ENCODE results near the gene GPM6B. TPM values are rescaled to one million over a fixed set of nuclear protein-coding genes. Genes with fewer than 3 reads are reported as not detected.

GPM6B gene
- total and polyA plus RNA-seq, 2 of the 4 experiments (the other 2 are of a cell fraction), result 4.2 to 5.9 TPM

DNA sequence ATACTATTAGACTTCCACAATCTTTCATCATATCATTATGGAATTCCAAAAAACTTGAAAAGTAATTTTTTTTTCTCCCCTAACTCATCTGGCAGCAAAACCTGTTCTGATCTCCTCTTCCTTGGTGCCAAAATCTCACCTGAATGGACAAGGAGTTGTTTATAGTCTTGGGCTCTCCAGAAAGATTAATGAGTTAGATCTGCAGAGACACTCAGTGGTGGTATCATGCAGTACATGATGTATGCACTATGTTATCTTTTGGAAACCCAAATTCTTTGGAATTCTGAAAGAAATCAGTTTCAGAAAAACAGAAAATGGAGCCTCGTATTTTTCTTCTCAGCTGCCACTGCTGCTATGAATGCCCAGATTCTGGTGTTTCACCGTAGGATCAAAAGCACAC lies 11.7 kb downstream of the GPM6B start:
- ATAC-seq (ENCODE audit: low read depth), result no peak
- Histone ChIP-seq H3K9ac (ENCODE audit: low read depth, low read length) (no peak overlapping the region), H4K91ac (ENCODE audit: insufficient read depth, low read depth, low read length) (no peak overlapping the region), H3K9me1 (ENCODE audit: insufficient read depth, low read length) (no peaks in the 10 kb centered on the region), H3K36me3 (ENCODE audit: control insufficient read depth, insufficient read depth, low read length) (no peaks in the 10 kb centered on the region), H3K56ac (ENCODE audit: extremely low read depth, insufficient read depth, low read length) (no peak overlapping the region), H2BK120ac (ENCODE audit: low read depth, low read length) (no peak overlapping the region), H3K27me3 (ENCODE audit: control insufficient read depth, insufficient read depth, low read length) (peaks cover 21% of the 10 kb centered on the region), H2BK20ac (ENCODE audit: low read depth, low read length) (no peak overlapping the region), H2BK5ac (ENCODE audit: low read depth, low read length, poor library complexity, severe bottlenecking) (no peak overlapping the region), H3K14ac (replicated peaks; ENCODE audit: low read depth, low read length) (no peak overlapping the region), H2AK9ac (replicated peaks; ENCODE audit: low read depth, low read length, poor library complexity) (no peak overlapping the region), H3K4me3 (ENCODE audit: insufficient read depth, low read depth, low read length) (no peak overlapping the region), H2BK15ac (ENCODE audit: low read depth, low read length) (no peak overlapping the region), H4K8ac (ENCODE audit: low read depth in 2 of 2, low read length in 2 of 2) (no peak overlapping the region), H3K79me1 (ENCODE audit: low read depth in 1 of 2, low read length in 2 of 2) (no peaks in the 10 kb centered on the region), H3K4me1 (ENCODE audit: control insufficient read depth, insufficient read depth, low read length) (no peaks in the 10 kb centered on the region), H3K4ac (ENCODE audit: low read depth, low read length) (no peak overlapping the region), H2AK5ac (ENCODE audit: low read depth, low read length) (no peak overlapping the region), H3K27ac (ENCODE audit: insufficient read depth, low read length) (no peak overlapping the region), H4K5ac (ENCODE audit: low read depth, low read length) (no peak overlapping the region), H2AFZ (replicated peaks; ENCODE audit: low read length, poor library complexity) (no peak overlapping the region), H3K4me2 (ENCODE audit: low read depth, low read length) (no peak overlapping the region), H3K23ac (ENCODE audit: low read depth, low read length) (no peak overlapping the region), H3K18ac (ENCODE audit: low read depth, low read length) (no peak overlapping the region), H3K9me3 (ENCODE audit: control insufficient read depth, insufficient read depth, low read length) (no peaks in the 10 kb centered on the region; the same call in 1 of the 2 replicates), H4K20me1 (ENCODE audit: insufficient read depth, low read length) (no peaks in the 10 kb centered on the region)
- WGBS, 2 experiments (ENCODE audit: extremely low coverage in 2 of 2, insufficient read length in 1 of 2), result 40% methylated on average over 1 of the region's 2 CpGs; no CpG with 5 or more reads in 1 of the 2 experiments
- BruUV-seq (replicated peaks), result no TSS peak
- in situ Hi-C loops (cut with MboI; ENCODE audit: low sequenced_read_pairs) (no loop called here), dilution Hi-C loops (cut with HindIII; ENCODE audit: low sequenced_read_pairs, unreplicated experiment) (no loop called here), intact Hi-C loops (cut with micrococcal nuclease) (no loop called here)
- POLR2A ChIA-PET (ENCODE audit: unreplicated experiment), result no interaction called here
- no peak for TF ChIP-seq NFE2L2 (IDR thresholded peaks at IDR 0.05; ENCODE audit: low read depth, low read length)
- no peak for TF ChIP-seq MAFK (IDR thresholded peaks at IDR 0.05; ENCODE audit: low read depth, low read length)
- no peak for TF ChIP-seq FOS (IDR thresholded peaks at IDR 0.05; ENCODE audit: low read depth, low read length)
- no peak for TF ChIP-seq MXI1 (IDR thresholded peaks at IDR 0.05; ENCODE audit: borderline replicate concordance, low read depth, low read length)
- TF ChIP-seq CTCF (conservative IDR thresholded peaks at IDR 0.05; ENCODE audit: low read depth, low read length), result no peak
- TF ChIP-seq SMC3 (IDR thresholded peaks at IDR 0.05; ENCODE audit: low read depth, low read length), result no peak
- no peak for TF ChIP-seq CEBPB (IDR thresholded peaks at IDR 0.05; ENCODE audit: low read depth, low read length)
- no peak for DNase-seq
- CTCF ChIA-PET, result interaction anchor here (1.3 kb wide), 1 partner anchor 13 kb away, joined by 4 read pairs; no protein-coding TSS in a partner anchor

All from IMR-90 (cell line).